HG02798 (cell line): Measurements from ENCODE around the gene AKAP13.
"Not testable (repeated sequence)": the region's sequence is repeated elsewhere in the genome, so short reads cannot be mapped to it uniquely, and the experiment has no call there.

ENCODE experiments used
- ATAC-seq: cut with Tn5 transposase; IDR thresholded peaks from one replicate; pipeline ENCODE4 v1.9.1; 2021; ENCODE audit warnings: mild to moderate bottlenecking; ENCODE audit not compliant: unreplicated experiment, poor library complexity

AKAP13 gene

DNA sequence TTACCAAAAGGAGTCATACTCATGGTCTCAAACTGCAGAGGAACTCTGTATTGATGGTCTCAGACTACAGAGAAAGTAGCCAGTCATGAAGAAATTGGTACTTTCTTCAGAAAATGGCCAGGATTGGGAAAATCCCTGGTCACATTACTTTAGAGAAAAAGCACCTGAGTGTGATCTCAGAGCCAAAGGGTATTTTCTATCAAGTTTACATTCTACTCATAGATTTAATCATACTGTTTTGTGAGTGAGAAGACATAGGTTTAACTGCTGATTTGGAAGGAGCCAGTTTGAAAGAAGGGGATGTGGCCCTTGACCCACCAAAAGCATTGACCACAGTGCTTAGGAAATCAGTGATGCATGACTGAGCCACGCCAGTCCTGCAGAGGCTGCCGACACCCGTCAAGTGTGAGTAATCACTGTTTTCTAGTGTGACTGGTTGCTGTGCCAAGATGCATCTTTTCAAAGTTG, 203.6 kb downstream of the AKAP13 start:
- peak; percentile 51 for ATAC-seq

DNA sequence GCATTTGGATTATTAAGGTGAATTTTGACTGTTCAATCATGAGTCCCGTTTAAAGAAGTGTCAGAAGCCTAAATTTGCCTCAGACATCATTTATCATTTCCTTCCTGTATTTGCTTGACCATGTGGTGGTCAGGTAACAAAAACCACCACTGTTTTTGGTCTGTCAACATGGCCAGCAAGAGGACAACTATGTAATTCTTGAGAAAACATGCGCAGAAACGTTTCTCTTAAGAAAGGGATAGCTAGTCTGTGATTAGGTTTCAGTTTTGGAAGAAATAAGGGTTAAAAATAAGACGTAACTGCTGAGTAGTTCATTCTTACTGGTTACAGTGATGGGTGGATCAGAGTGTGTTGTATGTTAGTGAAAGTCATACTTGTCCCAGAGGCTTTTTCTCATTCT, 204.5 kb downstream of the AKAP13 start:
- no peak for ATAC-seq

DNA sequence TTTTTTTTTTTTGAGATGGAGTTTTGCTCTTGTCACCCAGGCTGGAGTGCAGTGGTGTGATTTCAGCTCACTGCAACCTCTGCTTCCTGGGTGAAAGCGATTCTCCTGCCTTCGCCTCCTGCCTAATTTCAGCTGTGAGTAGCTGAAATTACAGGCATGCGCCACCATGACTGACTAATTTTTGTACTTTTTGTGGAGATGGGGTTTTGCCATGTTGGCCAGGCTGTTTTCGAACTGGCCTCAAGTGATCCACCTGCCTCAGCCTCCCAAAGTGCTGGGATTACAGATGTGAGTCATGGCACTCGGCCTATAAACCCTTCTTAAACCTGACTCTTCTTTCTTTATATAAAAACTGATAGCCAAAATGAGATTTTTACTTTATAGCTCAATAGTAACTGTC, 205.8 kb downstream of the AKAP13 start:
- not testable (repeated sequence) for ATAC-seq

GRCh38 chr15:85587707-85588411, 207.5 kb downstream of the AKAP13 start:
- ATAC-seq, result no peak

DNA sequence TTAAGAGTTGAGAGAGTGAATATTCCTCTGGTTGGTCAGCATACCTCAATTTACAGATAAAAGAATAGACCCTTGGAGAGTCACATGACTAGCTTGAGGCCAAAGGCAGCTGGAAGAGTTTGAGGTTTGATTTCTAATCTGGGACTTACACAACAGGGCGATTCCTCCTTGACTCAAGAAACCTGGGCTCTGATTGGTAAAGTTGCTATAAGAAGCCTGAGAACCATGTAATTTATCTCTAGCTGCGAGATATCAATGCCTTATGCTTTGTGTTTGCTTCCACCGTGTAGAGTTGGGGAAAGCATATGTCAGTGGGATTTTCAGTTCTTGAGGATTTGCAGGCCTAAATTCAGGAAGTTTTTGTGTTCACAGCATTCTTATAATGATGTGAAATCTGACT, 208.3 kb downstream of the AKAP13 start:
- no peak for ATAC-seq

GRCh38 chr15:85589851-85590250, 209.4 kb downstream of the AKAP13 start:
- no peak for ATAC-seq

DNA sequence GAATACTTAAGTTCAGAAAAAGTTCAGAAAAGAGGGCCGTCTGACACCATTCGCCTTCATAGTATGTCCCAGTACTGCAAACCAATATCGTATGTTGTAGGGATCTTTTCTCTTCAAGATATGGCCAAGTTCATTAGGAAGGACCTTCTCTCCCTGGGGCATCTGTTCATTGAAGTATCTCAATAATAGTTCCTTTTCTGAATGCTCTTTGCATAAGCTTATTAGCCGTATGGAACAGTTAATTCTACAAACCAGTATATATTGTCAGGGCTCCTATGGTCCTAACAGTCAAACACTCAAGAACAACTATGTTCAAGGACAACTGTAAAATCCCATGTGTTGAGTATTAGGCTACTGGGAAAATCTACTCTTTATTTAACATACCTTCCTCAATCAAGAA, 211.2 kb downstream of the AKAP13 start:
- ATAC-seq, result no peak

- no peak for ATAC-seq
These were observed 211.7 kb downstream of the AKAP13 start for GRCh38 chr15:85592148-85592547.

GRCh38 chr15:85593809-85594445, 213.5 kb downstream of the AKAP13 start:
- no peak for ATAC-seq

- ATAC-seq, result no peak
These were observed 215.6 kb downstream of the AKAP13 start for GRCh38 chr15:85595804-85596536.

DNA sequence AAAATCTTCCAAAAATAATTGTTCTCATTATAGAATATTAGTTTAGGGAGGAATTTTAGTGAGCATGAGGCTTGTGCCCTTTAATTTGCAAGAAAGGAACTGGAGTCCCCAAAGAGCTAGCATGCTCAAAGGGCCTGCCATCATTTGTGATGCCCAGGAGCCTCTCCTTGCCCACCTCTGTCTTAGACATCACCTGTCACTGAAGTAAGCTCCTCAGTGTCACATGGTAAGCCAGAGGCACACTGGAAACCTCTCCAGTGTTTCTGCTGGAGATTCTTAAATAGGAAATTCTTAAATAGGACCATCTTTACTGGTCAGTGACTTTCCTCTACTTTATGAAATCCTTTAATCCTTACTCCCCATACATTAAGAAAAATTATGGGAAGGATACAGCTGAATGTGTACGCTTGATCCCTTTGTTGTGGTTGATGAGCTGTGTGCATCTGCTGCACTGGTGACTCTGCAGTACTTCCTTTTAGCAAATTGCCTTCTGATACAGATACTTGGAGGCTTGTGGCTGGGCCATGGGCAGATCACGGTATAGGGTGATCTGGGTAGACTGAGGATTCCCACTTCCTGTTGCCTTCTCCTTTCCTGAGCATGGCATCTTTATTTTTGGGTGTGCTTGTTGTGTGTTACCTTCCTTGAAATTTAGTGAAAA, 216.9 kb downstream of the AKAP13 start:
- no peak for ATAC-seq

GRCh38 chr15:85598219-85598618, 217.8 kb downstream of the AKAP13 start:
- no peak for ATAC-seq

DNA sequence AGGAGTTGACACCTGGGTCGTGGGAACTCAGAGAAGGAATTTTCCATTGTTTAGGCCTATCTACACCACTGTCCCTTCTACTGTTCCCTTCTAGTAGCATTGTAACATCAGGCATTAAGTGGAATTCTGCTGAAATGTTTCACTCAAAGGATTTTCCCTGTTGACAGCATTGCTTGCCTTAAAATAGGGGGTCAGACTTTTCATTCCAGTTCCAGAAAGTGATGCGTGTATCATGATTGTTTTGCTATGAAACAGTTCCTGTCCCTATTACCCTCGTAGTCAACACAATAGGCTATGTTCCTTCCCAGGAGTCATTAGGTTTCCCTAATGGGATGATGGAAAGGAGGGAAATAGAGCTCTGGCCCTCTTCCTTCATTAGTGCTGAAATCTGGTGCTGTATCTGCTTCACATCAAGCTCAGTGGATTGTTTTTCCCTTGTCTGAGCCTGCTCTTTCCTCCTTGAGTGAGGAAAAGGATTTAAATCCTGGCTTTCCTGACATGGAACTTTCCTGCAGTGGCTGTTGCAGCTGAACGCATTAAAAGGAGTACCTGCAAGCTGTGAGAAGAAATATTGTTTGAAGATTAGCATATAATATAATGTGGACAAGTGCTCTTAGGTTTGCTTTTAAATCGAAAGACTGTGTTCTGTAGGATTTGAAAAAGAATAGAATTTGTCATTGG, 218.5 kb downstream of the AKAP13 start:
- ATAC-seq, result no peak

GRCh38 chr15:85600001-85600400, 219.6 kb downstream of the AKAP13 start:
- no peak for ATAC-seq

GRCh38 chr15:85603160-85603559, 222.8 kb downstream of the AKAP13 start:
- no peak for ATAC-seq

DNA sequence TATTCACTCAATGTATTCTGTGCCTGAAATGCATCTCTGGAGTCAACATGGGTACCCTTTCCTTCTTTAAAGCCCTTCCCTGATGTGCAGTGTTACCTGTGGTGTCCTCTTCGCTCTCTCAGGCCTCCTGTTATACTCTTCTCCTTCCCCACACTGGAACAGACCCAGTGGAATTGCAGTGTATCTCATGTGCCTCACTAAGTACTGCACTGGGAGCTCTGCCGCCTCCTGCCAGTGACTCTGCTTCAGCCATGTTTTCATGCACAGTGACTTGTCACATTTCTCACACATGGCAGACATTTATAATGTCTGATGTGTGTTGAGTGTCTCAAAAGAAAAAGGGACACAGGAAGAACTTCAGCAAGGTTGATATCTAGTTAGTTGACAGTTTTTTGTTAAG, 223.3 kb downstream of the AKAP13 start:
- ATAC-seq, result no peak

DNA sequence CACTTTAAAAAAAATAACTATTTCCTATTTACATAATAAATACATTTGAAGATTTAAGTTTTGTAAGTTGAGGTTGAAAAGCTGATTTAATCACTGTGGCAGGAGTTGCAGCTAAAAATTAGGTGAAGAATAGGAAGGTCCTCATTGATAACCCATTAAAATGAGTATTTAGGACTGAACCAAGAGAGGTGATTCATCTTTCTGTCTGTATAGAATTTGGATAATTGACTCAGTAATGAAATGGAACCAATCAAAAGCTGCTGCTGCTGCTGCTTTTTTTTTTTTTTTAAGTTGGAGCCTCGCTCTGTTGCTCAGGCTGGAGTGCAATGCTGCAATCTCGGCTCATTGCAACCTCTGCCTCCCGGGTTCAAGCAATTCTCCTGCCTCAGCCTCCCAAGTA, 223.8 kb downstream of the AKAP13 start:
- ATAC-seq, result no peak

- ATAC-seq, result no peak
These were observed 226.3 kb downstream of the AKAP13 start for GRCh38 chr15:85606738-85607137.

- ATAC-seq, result no peak
These were observed 226.9 kb downstream of the AKAP13 start for GRCh38 chr15:85607141-85607806.

- no peak for ATAC-seq
These were observed 227.4 kb downstream of the AKAP13 start for GRCh38 chr15:85607842-85608241.
